Osteoblast (primary cell): ENCODE results near the gene CHST5. TPM values are rescaled to one million over a fixed set of nuclear protein-coding genes. Genes with fewer than 3 reads are reported as not detected.
"Not testable (repeated sequence)": the region's sequence is repeated elsewhere in the genome, so short reads cannot be mapped to it uniquely, and the experiment has no call there.

ENCODE experiments used
- DNase-seq: peaks from one replicate; pipeline ENCODE4 v3.0.0; 2011; ENCODE audit warnings: low spot score, mixed read lengths; ENCODE audit not compliant: insufficient read length; ENCODE audit errors: missing footprints
- H2AFZ ChIP-seq: 2 replicates; pipeline ENCODE4 v1.6.0; 2011; ENCODE audit warnings: mild to moderate bottlenecking, low read length
- H3K27ac ChIP-seq: 2 replicates; pipeline ENCODE4 v1.5.1; 2011; ENCODE audit warnings: mild to moderate bottlenecking, low read depth, low read length, moderate library complexity
- H3K27me3 ChIP-seq: 2 replicates; pipeline ENCODE4 v1.6.0; 2012; ENCODE audit warnings: mild to moderate bottlenecking, control low read depth, inconsistent platforms, low read length, moderate library complexity; ENCODE audit not compliant: insufficient read depth
- H3K36me3 ChIP-seq: 2 replicates; pipeline ENCODE4 v1.5.1; 2011; ENCODE audit warnings: mild to moderate bottlenecking, low read length, control low read depth, moderate library complexity; ENCODE audit not compliant: insufficient read depth
- H3K4me1 ChIP-seq: 2 replicates; pipeline ENCODE4 v1.5.1; 2011; ENCODE audit warnings: mild to moderate bottlenecking, low read length, control low read depth, moderate library complexity; ENCODE audit not compliant: insufficient read depth
- H3K4me2 ChIP-seq: 2 replicates; pipeline ENCODE4 v1.6.0; 2011; ENCODE audit warnings: mild to moderate bottlenecking, low read length; ENCODE audit not compliant: insufficient read depth
- H3K4me3 ChIP-seq: fragments of 200-600 bp; sonication (generic); 3 replicates; pipeline ENCODE4 v1.5.1; 2012; ENCODE audit warnings: mild to moderate bottlenecking, low read length, inconsistent platforms; ENCODE audit not compliant: insufficient read depth
- H3K79me2 ChIP-seq: 2 replicates; pipeline ENCODE4 v1.6.0; 2012; ENCODE audit warnings: mild to moderate bottlenecking, low read length, control low read depth, inconsistent platforms; ENCODE audit not compliant: insufficient read depth
- H3K9me3 ChIP-seq: 2 replicates; pipeline ENCODE4 v1.5.1; 2011; ENCODE audit warnings: low read depth, low read length, control low read depth
- H4K20me1 ChIP-seq: 2 replicates; pipeline ENCODE4 v1.6.0; 2012; ENCODE audit warnings: mild to moderate bottlenecking, low read length, control low read depth; ENCODE audit not compliant: insufficient read depth
- total RNA-seq: library from RNA; depleted of rRNA; stranded (reverse); fragments of >200 nt; gene quantifications from 2 replicates; pipeline ENCODE4 v1.2.3, GENCODE V29; 2012
- TF ChIP-seq, protein P1 (sequence below): IDR thresholded peaks from 2 replicates; pipeline ENCODE4 v1.5.1; 2011; ENCODE audit warnings: mild to moderate bottlenecking, low read depth, low read length, moderate library complexity; ENCODE audit errors: extremely low read depth

The CHST5 gene
- total RNA-seq, 1 donor = not detected

DNA sequence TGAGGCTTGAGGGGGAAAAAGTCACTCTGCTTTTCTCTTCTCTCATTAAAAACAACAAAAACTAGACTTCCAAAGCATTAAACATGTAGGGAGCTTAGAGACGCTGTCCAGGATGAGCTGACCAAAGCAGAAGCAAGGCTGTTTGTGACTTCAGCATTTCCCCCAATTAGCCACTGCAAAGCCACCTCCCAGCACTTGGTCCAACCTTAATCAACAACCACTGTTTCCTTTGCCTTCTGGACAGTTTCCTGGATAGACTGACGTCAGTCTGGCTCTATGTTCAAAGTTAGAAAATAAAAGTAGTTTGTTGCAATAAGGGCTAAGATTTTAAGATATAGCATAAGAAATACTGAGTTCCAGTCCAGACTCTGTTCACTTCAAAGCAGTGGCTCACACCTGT lies 17.0 kb upstream of the CHST5 start:
- peaks cover 11% of the 10 kb centered on the region for H3K4me1 ChIP-seq
- no peak for DNase-seq
- H4K20me1 ChIP-seq = no peaks in the 10 kb centered on the region
- no peaks in the 10 kb centered on the region for H3K27me3 ChIP-seq
- H3K36me3 ChIP-seq = no peaks in the 10 kb centered on the region
- H2AFZ ChIP-seq = no peak overlapping the region
- no peak overlapping the region for H3K4me2 ChIP-seq
- no peak overlapping the region for H3K27ac ChIP-seq
- H3K79me2 ChIP-seq = peaks cover 7% of the 10 kb centered on the region
- H3K9me3 ChIP-seq = no peaks in the 10 kb centered on the region
- no peak overlapping the region for H3K4me3 ChIP-seq
- TF ChIP-seq, protein P1, sequence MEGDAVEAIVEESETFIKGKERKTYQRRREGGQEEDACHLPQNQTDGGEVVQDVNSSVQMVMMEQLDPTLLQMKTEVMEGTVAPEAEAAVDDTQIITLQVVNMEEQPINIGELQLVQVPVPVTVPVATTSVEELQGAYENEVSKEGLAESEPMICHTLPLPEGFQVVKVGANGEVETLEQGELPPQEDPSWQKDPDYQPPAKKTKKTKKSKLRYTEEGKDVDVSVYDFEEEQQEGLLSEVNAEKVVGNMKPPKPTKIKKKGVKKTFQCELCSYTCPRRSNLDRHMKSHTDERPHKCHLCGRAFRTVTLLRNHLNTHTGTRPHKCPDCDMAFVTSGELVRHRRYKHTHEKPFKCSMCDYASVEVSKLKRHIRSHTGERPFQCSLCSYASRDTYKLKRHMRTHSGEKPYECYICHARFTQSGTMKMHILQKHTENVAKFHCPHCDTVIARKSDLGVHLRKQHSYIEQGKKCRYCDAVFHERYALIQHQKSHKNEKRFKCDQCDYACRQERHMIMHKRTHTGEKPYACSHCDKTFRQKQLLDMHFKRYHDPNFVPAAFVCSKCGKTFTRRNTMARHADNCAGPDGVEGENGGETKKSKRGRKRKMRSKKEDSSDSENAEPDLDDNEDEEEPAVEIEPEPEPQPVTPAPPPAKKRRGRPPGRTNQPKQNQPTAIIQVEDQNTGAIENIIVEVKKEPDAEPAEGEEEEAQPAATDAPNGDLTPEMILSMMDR = no peak

DNA sequence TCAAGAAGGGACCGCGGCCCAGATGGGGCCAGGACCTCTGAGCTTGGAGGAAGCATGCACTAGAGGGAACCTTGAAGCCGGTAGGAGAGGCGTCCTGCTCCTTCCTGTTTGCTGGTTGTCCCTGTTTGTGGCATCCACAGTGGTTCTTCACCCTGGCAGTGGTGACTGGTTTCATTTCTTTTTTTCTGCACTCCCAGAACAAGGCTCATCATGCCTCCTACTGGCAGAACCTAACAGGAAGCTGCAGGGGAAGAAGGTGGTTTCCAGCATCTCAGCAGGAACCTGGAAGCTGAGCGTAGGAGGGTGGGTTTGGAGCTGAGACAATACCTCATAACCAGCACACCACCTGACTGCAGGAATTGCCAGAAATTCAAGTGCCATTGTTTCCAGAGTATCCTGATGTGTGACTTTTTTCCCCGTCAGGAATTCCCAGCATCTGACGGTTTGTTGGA lies 14.3 kb upstream of the CHST5 start:
- TF ChIP-seq, protein P1 = peak; percentile 50
- Histone ChIP-seq H3K36me3 (no peaks in the 10 kb centered on the region), H3K9me3 (no peaks in the 10 kb centered on the region), H3K4me3 (no peak overlapping the region), H3K27me3 (no peaks in the 10 kb centered on the region), H4K20me1 (no peaks in the 10 kb centered on the region), H3K27ac (no peak overlapping the region), H3K4me1 (peaks cover 6% of the 10 kb centered on the region), H3K4me2 (no peak overlapping the region), H2AFZ (no peak overlapping the region), H3K79me2 (peaks cover 7% of the 10 kb centered on the region)
- DNase-seq = no peak

DNA sequence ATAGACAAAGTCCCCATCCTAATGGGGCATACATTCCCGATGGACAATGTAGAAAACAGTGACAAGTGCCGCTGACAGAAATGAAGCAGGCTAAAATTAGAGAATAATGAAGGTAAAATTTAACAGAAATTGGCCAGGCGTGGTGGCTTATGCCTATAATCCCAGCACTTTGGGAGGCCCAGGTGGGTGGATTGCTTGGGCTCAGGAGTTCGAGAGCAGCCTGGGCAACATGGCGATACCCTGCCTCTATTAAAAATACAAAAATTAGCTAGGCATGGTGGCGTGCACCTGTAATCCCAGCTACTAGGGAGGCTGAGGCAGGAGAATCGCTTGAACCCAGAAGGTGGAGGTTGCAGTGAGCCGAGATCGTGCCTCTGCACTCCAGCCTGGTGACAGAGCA lies 12.5 kb upstream of the CHST5 start:
- H2AFZ ChIP-seq, H3K27me3 ChIP-seq, H3K36me3 ChIP-seq, H3K27ac ChIP-seq, H3K4me1 ChIP-seq, H3K9me3 ChIP-seq, H4K20me1 ChIP-seq, DNase-seq, H3K4me3 ChIP-seq, H3K79me2 ChIP-seq, H3K4me2 ChIP-seq: not testable (repeated sequence)

DNA sequence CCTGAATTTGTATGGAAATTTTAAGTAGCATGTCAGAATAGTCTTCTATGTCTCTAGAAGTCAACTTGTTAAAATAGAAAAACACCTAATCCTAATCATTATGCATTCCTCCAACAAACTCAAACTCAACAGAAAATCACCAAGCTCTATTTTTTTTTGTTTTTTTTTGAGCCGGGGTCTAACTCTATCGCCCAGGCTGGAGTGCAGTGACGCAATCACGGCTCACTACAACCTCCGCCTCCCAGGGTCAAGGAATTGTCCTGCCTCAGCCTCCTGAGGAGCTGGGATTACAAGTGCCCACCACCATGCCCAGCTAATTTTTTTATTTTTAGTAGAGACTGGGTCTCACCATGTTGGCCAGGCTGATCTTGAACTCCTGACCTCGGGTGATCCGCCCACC lies 10.4 kb upstream of the CHST5 start:
- no peak for DNase-seq
- TF ChIP-seq, protein P1 = no peak
- Histone ChIP-seq H3K9me3 (no peaks in the 10 kb centered on the region), H3K4me2 (no peak overlapping the region), H2AFZ (no peak overlapping the region), H3K4me3 (no peak overlapping the region), H3K27ac (no peak overlapping the region), H3K27me3 (no peaks in the 10 kb centered on the region), H3K4me1 (no peaks in the 10 kb centered on the region), H3K79me2 (no peaks in the 10 kb centered on the region), H4K20me1 (no peaks in the 10 kb centered on the region), H3K36me3 (peaks cover 3% of the 10 kb centered on the region)

DNA sequence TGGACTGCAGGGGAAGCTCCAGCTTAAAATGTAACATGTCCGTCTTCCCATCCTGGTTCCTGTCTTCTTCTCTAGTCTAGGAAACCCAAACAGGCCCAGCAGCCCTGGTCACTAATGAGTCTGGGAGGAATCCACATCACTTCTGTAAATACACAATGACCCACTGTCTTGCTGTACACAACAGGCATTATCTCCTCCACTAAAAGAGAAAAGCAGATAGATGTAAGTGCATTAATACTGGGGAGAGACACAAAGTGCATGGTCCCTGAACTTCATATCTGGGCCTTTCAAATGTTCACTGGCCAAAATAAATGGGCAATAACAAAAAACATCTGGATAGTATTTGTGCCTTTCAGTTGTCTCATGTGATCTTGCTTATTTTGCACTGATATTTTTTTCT lies 10.0 kb upstream of the CHST5 start:
- H3K27me3 ChIP-seq, H2AFZ ChIP-seq, H3K4me1 ChIP-seq, DNase-seq, H4K20me1 ChIP-seq, H3K4me2 ChIP-seq, H3K36me3 ChIP-seq, H3K79me2 ChIP-seq, H3K27ac ChIP-seq, H3K4me3 ChIP-seq, H3K9me3 ChIP-seq: not testable (repeated sequence)

DNA sequence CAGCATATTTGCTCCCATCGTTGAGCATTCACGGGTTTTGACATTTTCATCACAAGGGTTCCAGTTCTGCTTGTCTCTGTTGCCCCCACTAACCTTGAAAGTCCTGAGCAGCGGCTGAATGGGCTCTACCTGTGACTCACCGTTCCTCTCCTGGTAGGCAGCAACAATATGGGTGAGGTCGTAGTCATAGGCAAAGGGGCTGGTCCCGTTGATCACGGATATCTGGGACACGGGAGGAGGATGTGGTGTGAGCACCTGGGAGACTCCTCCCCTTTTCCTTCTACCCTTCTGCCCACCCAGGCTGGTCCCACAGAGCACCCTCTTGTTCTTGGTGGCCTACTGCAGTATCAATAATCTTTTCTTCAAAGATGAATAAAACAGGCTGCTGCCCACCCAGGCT lies 6.6 kb upstream of the CHST5 start:
- not testable (repeated sequence) for H3K27me3 ChIP-seq, H3K4me3 ChIP-seq, H3K4me1 ChIP-seq, H3K36me3 ChIP-seq, H3K4me2 ChIP-seq, H4K20me1 ChIP-seq, DNase-seq, H3K27ac ChIP-seq, H2AFZ ChIP-seq, H3K9me3 ChIP-seq, H3K79me2 ChIP-seq
